Psoas muscle (tissue), 8 donors: ENCODE data around the gene NOTCH3. TPM values are rescaled to one million over a fixed set of nuclear protein-coding genes. Genes with fewer than 3 reads are reported as not detected.

Source experiments
- ATAC-seq, 4 donors: fragments of 200-7000 bp; cut with Tn5 transposase; one replicate each; pipeline ENCODE4 v1.9.1; 2020; ENCODE audit warnings: moderate library complexity in 3 of 4, mild to moderate bottlenecking in 2 of 4
- DNase-seq, 2 donors: peaks; one replicate each; pipeline ENCODE4 v3.0.0-alpha.2; 2020
- H3K27ac ChIP-seq: fragments of 200-600 bp; one replicate; pipeline ENCODE4 v1.8.0; 2022
- H3K27me3 ChIP-seq, 3 donors: fragments of 200-600 bp in 1 of 3; one replicate each; pipeline versions ENCODE4 v1.6.1 to v1.8.0; 2013 to 2022; ENCODE audit warnings: low read length in 2 of 3, mild to moderate bottlenecking in 2 of 3, moderate library complexity in 1 of 3; ENCODE audit not compliant: insufficient read depth in 3 of 3
- H3K36me3 ChIP-seq, 2 donors: fragments of 200-600 bp in 1 of 2; one replicate each; pipeline versions ENCODE4 v1.6.1 to v1.8.0; 2013 to 2022; ENCODE audit warnings: low read depth in 1 of 2, mild to moderate bottlenecking in 1 of 2, moderate library complexity in 1 of 2; ENCODE audit not compliant: insufficient read depth in 1 of 2
- H3K4me1 ChIP-seq: fragments of 200-600 bp; one replicate; pipeline ENCODE4 v1.8.0; 2022
- H3K4me3 ChIP-seq: fragments of 200-600 bp; one replicate; pipeline ENCODE4 v1.8.0; 2022; ENCODE audit warnings: mild to moderate bottlenecking
- H3K9me3 ChIP-seq: fragments of 200-600 bp; one replicate; pipeline ENCODE4 v1.8.0; 2022
- CTCF ChIP-seq: fragments of 200-600 bp; IDR thresholded peaks from one replicate; pipeline ENCODE4 v1.8.0; 2022; ENCODE audit warnings: antibody characterized with exemption
- whole genome bisulfite sequencing, 3 donors: extraction: QIAGEN DNeasy Blood & Tissue Kit; methylation state at CpG; one replicate each; pipeline versions ENCODE4 v1.1.6 to v1.1.7; 2013; 5-methylcytosine and 5-hydroxymethylcytosine counted together
- intact Hi-C, 2 donors: fragments of 100-400 bp; cut with DNase I; formaldehyde crosslinking; loops; one replicate each; pipeline versions ENCODE4 v1.11.0 to v1.14.2; 2022
- polyA plus RNA-seq, 3 donors: library from polyadenylated mRNA; stranded (reverse); fragments of 200-250 nt; gene quantifications; one replicate each; pipeline ENCODE4 v1.2.3, GENCODE V29; 2013
- total RNA-seq, 4 donors: library from RNA; stranded (reverse); fragmentation: NEBNext Ultra II Directional in 2 of 4; extraction: Animal tissue kit (Norgen Biotek cat#: 25700) in 2 of 4; gene quantifications; one replicate each; pipeline versions ENCODE4 v1.2.1 to v1.2.4, GENCODE V29; 2021 to 2023
- donor health status: healthy with polysubstance abuse.
- donor health status: DM: no; HTN: no; CAD: no; lungs with moderate emphysema.
- donor health status: Bipolar disorder and iron deficiency.
- donor health status: healthy.
- donor health status: DM: yes; HTN: yes; CAD: no.
- donor health status: DM: no; HTN: no; CAD: no.
- donor health status: DM: no; HTN: no; CAD: no.
- donor health status: DM: yes; HTN: yes; CAD: no.

NOTCH3 gene
- total and polyA plus RNA-seq, 7 donors: 8.2 to 80.8 (median 29.4) TPM

- WGBS, 3 donors: 94 to 96% (median 95%) methylated on average over 17 to 21 of the region's 21 CpGs
- intact Hi-C loops: no loop called here
- no peak for DNase-seq
Observed at GRCh38 chr19:15122331-15123030, 78.3 kb downstream of the NOTCH3 start.

GRCh38 chr19:15120135-15121026 lies 80.4 kb downstream of the NOTCH3 start:
- ATAC-seq (no peak), DNase-seq (no peak)
- H3K27me3 ChIP-seq: no peaks in the 10 kb centered on the region
- H3K4me3 ChIP-seq: no peak overlapping the region
- H3K4me1 ChIP-seq: peaks cover 4% of the 10 kb centered on the region
- TF ChIP-seq CTCF: no peak
- no peak overlapping the region for H3K27ac ChIP-seq
- peaks cover 5 to 78% of the 10 kb centered on the region in 2 donors for H3K36me3 ChIP-seq
- intact Hi-C loops: no loop called here
- 91 to 95% (median 95%) methylated on average over 14 of the region's 14 CpGs for WGBS, 3 donors
- H3K9me3 ChIP-seq: no peaks in the 10 kb centered on the region

More at GRCh38 chr19:15122331-15123030, 78.3 kb downstream of the NOTCH3 start:
- no peak overlapping the region for H3K4me3 ChIP-seq
- peaks cover 4% of the 10 kb centered on the region for H3K4me1 ChIP-seq
- no peaks in the 10 kb centered on the region for H3K9me3 ChIP-seq
- H3K27ac ChIP-seq: no peak overlapping the region
- H3K36me3 ChIP-seq: peaks cover 5 to 57% of the 10 kb centered on the region in 2 donors
- no peaks in the 10 kb centered on the region for H3K27me3 ChIP-seq
- TF ChIP-seq CTCF: no peak
- no peak for ATAC-seq

GRCh38 chr19:15118789-15119494 lies 81.9 kb downstream of the NOTCH3 start:
- Histone ChIP-seq H3K27ac (no peak overlapping the region), H3K9me3 (no peaks in the 10 kb centered on the region), H3K4me3 (no peak overlapping the region), H3K27me3 (no peaks in the 10 kb centered on the region), H3K36me3 (peaks cover 5 to 89% of the 10 kb centered on the region in 2 donors), H3K4me1 (peaks cover 4% of the 10 kb centered on the region)
- DNase-seq: no peak
- intact Hi-C loops: no loop called here
- no peak for ATAC-seq
- no peak for TF ChIP-seq CTCF
- 95 to 97% (median 96%) methylated on average over 19 to 20 of the region's 20 CpGs for WGBS, 3 donors

- H3K27ac ChIP-seq: no peak overlapping the region
- no peaks in the 10 kb centered on the region for H3K27me3 ChIP-seq
- no peak for ATAC-seq
- H3K9me3 ChIP-seq: no peaks in the 10 kb centered on the region
- H3K4me1 ChIP-seq: no peaks in the 10 kb centered on the region
- intact Hi-C loops: no loop called here
- TF ChIP-seq CTCF: no peak
- H3K4me3 ChIP-seq: no peak overlapping the region
- peaks cover 5 to 96% of the 10 kb centered on the region in 2 donors for H3K36me3 ChIP-seq
- 94 to 100% (median 99%) methylated on average over 2 of the region's 2 CpGs for WGBS, 3 donors
- no peak for DNase-seq
Observed at GRCh38 chr19:15118248-15118647, 82.5 kb downstream of the NOTCH3 start.
